BJ (cell line): Measurements from ENCODE around the gene CAPN15. TPM values are rescaled to one million over a fixed set of nuclear protein-coding genes. Genes with fewer than 3 reads are reported as not detected.

Source experiments
- CTCF ChIA-PET: fragments of 350-600 bp; formaldehyde crosslinking; extraction: SDS; loops from one replicate; lab custom pipeline; 2021; ENCODE audit warnings: antibody characterized with exemption, inconsistent platforms; lab: Yijun Ruan, JAX
- POLR2A ChIA-PET: fragments of 300-600 bp; sonication (Branson Sonifier 250); formaldehyde crosslinking; extraction: SDS; loops from one replicate; lab custom pipeline; 2021; ENCODE audit warnings: antibody characterized with exemption; lab: Charles Lee
- DNase-seq: peaks from one replicate; pipeline ENCODE4 v3.0.0-alpha.2; 2011; ENCODE audit warnings: low read depth
- H3K27me3 ChIP-seq: 2 replicates; pipeline ENCODE4 v1.6.0; 2011; ENCODE audit warnings: low read length; ENCODE audit not compliant: control insufficient read depth, insufficient read depth
- H3K36me3 ChIP-seq: 2 replicates; pipeline ENCODE4 v1.5.1; 2011; ENCODE audit warnings: low read length; ENCODE audit not compliant: control insufficient read depth, insufficient read depth
- H3K4me3 ChIP-seq: 2 replicates; pipeline ENCODE4 v1.5.1; 2011; ENCODE audit warnings: low read depth, mild to moderate bottlenecking, control low read depth, low read length
- CTCF ChIP-seq: IDR thresholded peaks from 2 replicates; pipeline ENCODE4 v1.5.1; 2011; ENCODE audit warnings: low read depth, mild to moderate bottlenecking, control low read depth, inconsistent platforms, low read length, moderate library complexity; ENCODE audit not compliant: insufficient read depth
- polyA plus RNA-seq: library from polyadenylated mRNA; depleted of rRNA; stranded (reverse); fragments of >200 nt; gene quantifications from 2 replicates; pipeline ENCODE4 v1.2.3, GENCODE V29; 2011

The CAPN15 gene
- polyA plus RNA-seq, 1 experiment, result 12.9 TPM

GRCh38 chr16:557463-558297 is 30.2 kb downstream of the CAPN15 start:
- ChIA-PET CTCF (no interaction called here), POLR2A (no interaction called here)
- DNase-seq, result no peak

DNA sequence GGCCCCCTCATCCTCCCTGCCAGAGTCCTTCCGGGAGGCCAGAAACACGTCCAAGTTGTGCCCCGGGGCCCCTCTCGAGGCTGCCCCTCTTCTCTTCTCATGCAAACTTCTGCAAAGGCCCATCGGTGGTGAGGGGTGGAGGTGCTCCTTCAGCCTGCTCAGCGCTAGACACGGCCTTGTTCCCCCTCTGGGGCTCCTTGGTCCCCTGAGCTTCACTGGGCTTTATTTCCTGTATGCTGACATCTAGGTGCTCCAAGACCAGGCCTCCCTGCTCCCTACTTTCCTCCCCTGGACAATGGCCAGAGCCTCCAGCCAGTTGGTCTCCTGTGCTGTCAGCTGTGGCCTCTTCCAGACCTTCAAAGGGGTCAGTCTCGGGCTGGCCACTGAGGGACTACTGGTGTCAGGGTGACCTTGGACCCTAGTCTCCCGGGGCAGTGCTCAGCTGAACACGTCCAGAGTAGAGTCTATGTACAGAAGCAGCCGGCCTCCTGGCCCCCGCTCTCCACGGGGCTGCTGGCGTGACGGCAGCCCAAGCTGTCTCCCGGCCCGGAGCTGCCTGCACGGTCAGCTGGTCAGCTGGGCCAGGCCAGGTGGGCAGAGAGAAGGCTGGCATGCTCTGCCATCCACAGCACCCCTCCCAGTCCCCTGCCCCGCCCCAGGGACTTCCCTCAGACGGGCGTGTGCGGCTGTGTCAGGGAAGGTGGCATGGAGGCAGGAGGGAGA is 30.9 kb downstream of the CAPN15 start:
- peaks cover 13% of the 10 kb centered on the region for H3K27me3 ChIP-seq
- no peak overlapping the region for H3K4me3 ChIP-seq
- no peak for TF ChIP-seq CTCF
- POLR2A ChIA-PET, result no interaction called here
- no peak for DNase-seq
- H3K36me3 ChIP-seq, result peaks cover 1% of the 10 kb centered on the region; the same call in 1 of the 2 replicates
- CTCF ChIA-PET, result interaction anchor here (1.1 kb wide), 1 partner anchor 15 kb away, joined by 3 read pairs; no protein-coding TSS in a partner anchor

More at GRCh38 chr16:557463-558297, 30.2 kb downstream of the CAPN15 start:
- Histone ChIP-seq H3K4me3 (no peak overlapping the region), H3K36me3 (peaks cover 4% of the 10 kb centered on the region; the same call in 1 of the 2 replicates), H3K27me3 (peaks cover 13% of the 10 kb centered on the region)
- TF ChIP-seq CTCF, result no peak

GRCh38 chr16:559021-559380 is 31.5 kb downstream of the CAPN15 start:
- CTCF ChIA-PET, result interaction anchor here (1.1 kb wide), 1 partner anchor 15 kb away, joined by 3 read pairs; no protein-coding TSS in a partner anchor
- Histone ChIP-seq H3K27me3 (peaks cover 13% of the 10 kb centered on the region), H3K4me3 (no peak overlapping the region), H3K36me3 (peaks cover under 1% of the 10 kb centered on the region; the same call in 1 of the 2 replicates)
- no peak for DNase-seq
- POLR2A ChIA-PET, result no interaction called here
- no peak for TF ChIP-seq CTCF

DNA sequence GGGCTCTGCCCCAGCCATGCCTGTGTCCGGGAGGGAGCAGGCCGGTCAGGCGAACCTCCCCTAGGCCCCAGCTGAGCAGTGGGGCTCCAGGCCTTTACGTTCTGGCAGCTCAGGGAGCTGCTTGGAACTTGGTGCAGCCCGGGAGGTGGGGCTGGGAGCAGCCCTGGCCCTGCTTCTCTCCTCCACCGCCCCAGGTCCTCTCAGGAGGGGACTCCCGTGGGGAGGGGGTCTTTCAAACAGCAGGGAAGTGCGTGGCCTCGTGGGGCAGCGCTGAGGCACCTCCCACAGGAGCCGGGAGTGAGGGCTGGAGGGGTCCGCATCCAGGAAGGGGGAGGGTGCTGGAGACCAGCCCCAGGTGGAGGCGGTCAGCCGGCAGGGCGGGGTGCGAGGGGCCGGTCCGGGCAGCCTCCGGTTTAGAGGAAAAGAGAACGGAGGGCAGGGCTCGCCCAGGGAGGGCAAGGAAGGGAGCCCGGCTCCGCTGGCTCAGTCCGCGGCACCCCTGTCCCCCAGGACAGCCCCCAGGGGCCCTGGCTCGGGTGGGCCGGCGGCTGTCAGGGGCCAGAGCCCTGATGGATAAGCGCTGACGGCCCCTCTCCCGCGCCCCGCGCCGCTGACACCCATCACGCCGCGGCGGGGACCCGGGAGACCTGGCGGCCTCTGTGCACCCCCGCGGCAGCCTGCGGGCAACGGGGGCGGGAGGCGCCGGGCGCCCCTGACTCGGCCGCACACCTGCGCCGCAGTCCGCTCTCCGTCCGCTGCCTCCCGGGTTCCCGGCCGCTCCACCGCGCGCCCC is 32.1 kb downstream of the CAPN15 start:
- Histone ChIP-seq H3K36me3 (no peaks in the 10 kb centered on the region; the same call in 1 of the 2 replicates), H3K4me3 (no peak overlapping the region), H3K27me3 (peaks cover 13% of the 10 kb centered on the region)
- POLR2A ChIA-PET, result no interaction called here
- CTCF ChIA-PET, result interaction anchor here (1.1 kb wide), 1 partner anchor 16 kb away, joined by 3 read pairs; no protein-coding TSS in a partner anchor
- TF ChIP-seq CTCF, result no peak
- DNase-seq, result no peak
